VCaP (cell line): ENCODE data around the gene KRT74.

ENCODE experiments used
- H3K27ac ChIP-seq: fragments of 450-650 bp; 2 replicates; pipeline ENCODE4 v1.5.1; 2017
- TF ChIP-seq, protein P1 (sequence below): fragments of 450-650 bp; conservative IDR thresholded peaks from 2 replicates; pipeline ENCODE4 v1.5.1; 2017; ENCODE audit warnings: mild to moderate bottlenecking, moderate library complexity

Gene KRT74

DNA sequence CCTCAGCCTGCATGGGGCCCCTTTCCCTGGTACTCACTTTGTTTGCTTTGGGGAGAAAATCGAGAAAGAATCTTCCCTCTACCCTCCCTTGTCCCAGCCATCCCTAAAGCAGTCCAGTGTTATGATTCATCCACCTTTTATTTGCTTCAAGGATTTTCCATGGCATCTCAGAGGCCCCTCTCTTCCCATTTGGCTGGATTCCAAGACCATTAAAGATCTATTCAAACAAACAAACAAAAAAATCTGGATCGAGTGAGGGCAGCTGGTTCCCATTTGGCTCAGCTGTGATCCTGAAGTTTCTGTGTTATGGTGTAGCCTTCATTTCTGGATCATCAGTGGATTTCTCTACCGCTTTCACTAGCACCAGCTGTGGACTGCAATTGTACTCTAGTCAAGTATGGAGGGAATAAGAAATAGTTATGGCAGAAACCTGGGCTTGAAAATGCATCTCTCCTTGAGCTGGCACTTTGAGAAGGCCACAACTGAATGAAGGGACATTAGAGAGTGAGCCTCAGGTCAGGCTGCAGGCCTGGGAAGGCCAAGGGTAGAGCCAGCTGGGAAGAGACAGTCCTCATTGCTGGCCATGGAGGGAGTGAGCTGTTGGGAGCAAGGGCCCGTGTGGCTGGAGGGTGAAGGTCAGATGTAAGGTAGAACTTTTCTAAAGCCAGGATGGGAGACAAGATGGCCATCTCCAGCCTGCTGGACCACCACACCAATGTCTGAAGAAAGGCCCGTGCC, 34.4 kb downstream of the KRT74 start:
- peak overlapping the region; percentile 44 for H3K27ac ChIP-seq
- TF ChIP-seq, protein P1, sequence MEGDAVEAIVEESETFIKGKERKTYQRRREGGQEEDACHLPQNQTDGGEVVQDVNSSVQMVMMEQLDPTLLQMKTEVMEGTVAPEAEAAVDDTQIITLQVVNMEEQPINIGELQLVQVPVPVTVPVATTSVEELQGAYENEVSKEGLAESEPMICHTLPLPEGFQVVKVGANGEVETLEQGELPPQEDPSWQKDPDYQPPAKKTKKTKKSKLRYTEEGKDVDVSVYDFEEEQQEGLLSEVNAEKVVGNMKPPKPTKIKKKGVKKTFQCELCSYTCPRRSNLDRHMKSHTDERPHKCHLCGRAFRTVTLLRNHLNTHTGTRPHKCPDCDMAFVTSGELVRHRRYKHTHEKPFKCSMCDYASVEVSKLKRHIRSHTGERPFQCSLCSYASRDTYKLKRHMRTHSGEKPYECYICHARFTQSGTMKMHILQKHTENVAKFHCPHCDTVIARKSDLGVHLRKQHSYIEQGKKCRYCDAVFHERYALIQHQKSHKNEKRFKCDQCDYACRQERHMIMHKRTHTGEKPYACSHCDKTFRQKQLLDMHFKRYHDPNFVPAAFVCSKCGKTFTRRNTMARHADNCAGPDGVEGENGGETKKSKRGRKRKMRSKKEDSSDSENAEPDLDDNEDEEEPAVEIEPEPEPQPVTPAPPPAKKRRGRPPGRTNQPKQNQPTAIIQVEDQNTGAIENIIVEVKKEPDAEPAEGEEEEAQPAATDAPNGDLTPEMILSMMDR, result no peak

DNA sequence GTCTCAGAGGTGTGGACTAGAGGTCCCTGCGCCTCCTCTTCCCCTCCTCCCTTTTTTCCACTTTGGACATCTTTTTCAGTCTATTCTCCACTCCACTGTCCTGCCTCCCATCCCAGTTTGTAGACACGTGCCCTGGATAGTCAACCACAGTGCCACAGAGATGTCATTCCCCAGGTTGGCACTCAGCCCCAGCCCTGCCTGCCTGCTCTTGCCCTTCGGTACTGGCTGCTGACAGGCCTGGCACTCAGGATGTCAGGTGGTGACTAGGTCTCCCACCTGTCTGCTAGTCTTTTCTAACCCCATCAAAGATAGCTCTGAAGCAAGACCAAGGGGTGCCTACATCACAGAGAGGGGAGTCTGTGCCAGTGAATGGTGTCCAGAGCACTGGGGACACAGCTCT, 36.5 kb downstream of the KRT74 start:
- TF ChIP-seq, protein P1, result no peak
- H3K27ac ChIP-seq, result no peak overlapping the region

DNA sequence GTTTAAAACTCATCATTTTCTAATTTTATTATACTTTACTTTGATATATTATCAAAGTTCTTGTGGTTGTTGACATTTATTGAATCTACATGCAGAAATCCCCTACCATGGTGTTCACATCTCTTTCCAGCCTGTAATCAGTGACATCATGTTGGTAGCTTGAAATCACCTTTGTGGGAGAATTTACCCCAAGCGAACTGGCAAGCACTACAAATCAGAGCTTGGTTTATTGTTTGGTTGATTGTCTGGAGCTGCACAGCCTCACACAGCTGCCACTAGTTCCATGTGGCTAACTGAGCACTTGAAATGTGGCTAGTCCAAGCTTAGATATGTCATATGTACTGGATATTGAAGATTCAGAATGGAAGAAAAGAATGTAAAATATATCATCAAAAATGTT, 38.1 kb downstream of the KRT74 start:
- no peak overlapping the region for H3K27ac ChIP-seq
- TF ChIP-seq, protein P1, result no peak

DNA sequence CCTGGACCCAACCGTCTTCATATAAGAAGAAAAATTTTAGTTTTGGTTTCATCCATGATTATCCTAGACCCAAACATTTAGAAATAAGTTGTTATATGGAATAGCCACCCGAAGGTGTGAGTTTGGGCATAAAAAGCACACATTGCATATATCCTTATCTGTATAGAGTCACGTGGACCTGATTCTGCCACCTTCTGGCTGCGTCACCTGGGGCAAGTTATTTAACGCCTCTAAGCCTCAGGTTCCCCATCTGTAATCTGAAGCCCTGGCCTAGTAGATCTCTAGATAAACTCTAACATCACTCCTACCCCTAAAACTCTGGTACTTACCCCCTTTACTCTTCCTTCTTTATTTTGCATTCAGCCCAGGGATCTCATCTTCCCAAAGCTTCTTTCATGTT, 39.2 kb downstream of the KRT74 start:
- TF ChIP-seq, protein P1, result no peak
- H3K27ac ChIP-seq, result no peak overlapping the region

DNA sequence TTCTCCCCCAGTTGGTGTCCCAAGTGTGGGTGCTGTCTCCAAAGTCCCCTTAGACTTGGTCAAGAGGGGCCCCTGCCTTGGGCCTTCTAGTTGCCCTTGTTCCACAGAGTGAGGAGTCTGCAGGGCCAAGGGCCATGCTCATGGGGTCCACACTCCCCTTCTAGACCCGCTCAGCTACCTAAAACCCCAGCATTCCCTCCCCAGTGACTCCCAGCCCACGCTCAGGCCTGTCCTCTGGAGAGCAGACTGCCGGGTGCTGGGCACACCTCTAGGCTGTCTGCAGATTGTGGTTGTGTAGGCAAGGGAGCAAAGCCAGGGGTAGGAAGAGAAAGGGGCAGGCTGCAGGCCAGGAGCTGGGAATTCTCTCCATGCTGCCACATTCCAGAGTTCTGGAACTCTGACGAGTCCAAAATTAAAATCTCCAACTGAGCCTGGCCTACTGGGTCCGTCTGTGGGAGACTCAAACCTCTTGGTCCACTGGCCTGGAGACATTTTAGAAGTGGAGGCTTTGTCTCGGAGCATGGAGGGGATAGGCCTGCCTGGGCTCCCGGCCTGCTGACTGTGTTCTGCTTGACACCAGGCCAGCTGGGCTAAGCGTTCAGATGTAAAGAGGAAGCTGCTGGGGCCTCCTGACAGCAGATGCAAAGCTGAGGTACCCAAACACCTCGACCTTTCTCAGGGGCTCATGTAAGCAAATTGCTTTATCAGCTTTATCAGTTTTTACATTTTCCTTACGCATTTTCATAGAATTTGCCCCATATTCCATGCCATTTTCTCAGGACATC, 39.8 kb downstream of the KRT74 start:
- TF ChIP-seq, protein P1, result no peak

DNA sequence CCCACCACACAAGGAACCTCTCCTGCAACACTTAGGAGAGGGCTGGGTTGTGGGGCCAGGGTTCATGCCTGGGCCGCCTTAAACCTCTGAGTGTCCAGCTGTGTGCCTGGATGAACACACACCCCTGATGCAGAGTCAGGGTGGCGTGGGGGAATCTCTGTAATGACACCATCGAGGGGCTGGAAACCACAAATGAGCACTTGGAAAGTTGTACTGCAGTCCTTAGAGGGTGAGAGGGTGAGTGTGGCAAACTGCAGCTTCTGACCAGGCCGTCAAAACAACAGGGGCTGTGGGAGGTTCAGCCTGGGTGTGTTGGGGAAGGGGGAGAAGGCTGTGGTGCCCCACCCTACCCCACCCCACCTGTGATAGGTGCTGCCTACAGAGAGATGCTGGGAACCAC, 41.0 kb downstream of the KRT74 start:
- TF ChIP-seq, protein P1, result no peak
- H3K27ac ChIP-seq, result no peak overlapping the region

More for the DNA sequence above, 39.8 kb downstream of the KRT74 start:
- H3K27ac ChIP-seq, result no peak overlapping the region

DNA sequence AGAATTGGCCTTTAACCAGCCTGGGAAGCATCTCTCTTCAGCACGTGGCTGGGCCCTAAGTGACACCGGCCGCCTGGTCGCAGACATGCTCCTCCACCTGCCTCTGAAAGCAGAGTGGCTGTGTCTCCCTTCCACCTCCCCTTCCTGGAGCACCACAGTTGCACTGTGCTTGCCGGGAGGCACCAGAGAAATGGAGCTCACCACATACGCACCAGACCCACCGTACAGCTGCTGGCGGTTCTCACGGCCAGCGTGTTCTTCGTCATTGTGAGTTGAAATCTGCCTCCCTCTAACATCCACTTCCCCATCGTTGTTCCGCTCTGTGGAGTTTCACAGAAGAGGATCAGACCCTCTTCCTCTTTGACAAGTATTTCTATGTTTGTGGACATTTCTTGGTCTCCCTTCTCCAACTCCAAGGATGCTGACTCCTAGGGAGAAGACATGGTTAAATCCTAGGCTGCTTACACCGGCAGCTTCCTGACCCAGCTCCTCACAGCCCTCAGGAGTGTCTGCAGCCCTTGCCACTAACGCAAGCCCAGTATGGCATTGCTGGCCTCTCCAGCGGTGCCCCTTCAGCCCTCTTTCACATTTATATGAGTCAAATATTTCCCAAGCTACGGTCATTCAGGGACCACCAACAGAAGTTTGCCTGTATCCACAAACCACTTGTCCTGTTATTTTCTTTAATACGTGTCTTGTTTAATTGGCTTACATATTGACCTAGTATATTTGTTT, 41.9 kb downstream of the KRT74 start:
- TF ChIP-seq, protein P1, result no peak
- no peak overlapping the region for H3K27ac ChIP-seq
